HG02885 (cell line): ENCODE results near the gene RHBDD1.
"Not testable (repeated sequence)": the region's sequence is repeated elsewhere in the genome, so short reads cannot be mapped to it uniquely, and the experiment has no call there.

Experiments
- ATAC-seq: cut with Tn5 transposase; IDR thresholded peaks from one replicate; pipeline ENCODE4 v1.9.1; 2021; ENCODE audit warnings: mild to moderate bottlenecking; ENCODE audit not compliant: unreplicated experiment, poor library complexity

Gene RHBDD1

DNA sequence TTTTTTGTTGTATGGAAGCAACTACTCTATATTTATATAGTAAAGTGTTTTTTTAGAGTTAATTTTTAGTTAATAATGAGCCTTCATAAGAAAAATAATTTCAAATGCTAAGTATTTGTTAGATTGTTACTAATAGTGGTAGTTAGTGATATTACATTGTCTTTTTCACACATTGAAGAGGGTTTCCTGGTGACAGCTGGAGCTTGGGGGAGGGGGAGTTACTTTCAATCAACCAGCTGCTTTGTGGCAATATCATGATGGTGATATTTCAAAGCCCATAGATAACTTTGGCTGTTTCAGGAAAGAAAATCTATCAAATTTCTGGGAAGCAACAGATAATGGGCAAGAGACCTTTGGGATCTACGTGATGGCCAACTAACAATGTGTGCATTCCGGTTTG is 4.1 kb downstream of the RHBDD1 start:
- ATAC-seq = no peak

DNA sequence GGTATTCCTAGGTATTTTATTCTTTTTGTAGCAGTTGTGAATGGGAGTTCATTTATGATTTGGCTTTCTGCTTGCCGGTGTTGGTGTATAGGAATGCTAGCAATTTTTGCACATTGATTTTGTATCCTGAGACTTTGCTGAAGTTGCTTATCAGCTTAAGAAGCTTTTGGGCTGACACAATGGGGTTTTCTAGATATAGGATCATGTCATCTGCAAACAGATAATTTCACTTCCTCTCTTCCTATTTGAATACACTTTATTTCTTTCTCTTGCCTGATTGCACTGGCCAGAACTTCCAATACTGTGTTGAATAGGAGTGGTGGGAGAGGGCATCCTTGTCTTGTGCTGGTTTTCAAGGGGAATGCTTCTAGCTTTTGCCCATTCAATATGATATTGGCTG is 7.1 kb downstream of the RHBDD1 start:
- not testable (repeated sequence) for ATAC-seq

DNA sequence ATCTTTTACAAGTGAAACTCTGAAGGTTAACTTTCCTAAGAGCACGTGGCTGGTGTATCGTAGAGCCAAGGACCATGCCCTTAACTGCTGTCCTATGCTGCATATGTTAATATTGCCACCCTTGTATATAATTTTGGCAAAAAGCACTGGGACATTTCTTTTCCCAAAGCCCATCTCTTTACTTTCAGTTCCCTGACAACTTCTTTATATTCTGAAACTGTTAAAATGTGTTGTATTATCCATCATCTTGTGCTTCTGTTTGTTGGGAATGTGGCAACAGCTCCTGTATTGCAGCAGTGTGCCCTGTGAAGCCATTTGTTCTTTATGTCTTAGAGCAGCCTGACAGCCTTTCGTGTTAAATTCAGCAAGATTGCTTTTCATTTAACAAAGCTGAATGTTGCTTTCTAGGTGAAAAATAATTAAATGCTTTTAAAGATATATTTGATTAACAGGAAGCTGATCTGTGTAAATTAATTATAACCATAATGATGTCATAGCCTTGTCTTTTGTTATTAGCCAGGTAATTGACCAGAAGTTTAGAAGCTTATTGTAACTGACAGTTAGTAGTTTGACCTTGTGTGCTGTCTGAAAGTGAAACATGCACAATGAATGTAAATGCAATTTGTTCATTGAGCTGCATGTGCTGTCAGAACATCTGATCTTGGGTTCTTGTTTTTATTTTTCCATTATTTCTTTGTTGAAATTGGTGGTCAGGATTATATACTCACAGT is 9.7 kb downstream of the RHBDD1 start:
- peak; percentile 67 for ATAC-seq

DNA sequence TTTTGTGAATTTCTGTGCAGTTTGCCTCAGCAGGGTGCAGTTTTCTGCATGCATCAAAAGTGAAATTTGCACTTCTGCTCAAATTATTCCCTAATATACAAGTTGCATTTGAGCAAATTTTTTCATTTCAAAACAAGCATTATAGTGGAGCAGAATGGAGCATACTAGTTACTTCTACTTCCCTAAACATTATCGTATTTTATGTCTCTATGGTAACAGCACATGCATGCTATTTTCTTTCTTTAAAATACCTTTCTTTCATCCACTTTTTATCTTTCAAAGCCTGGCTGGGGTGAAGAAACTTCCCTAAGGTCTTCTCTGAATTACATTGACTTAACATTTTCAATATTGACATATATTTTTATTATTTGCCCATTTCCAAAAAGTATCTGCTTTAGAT is 11.2 kb downstream of the RHBDD1 start:
- no peak for ATAC-seq

GRCh38 chr2:226847511-226847910 is 11.7 kb downstream of the RHBDD1 start:
- ATAC-seq = no peak

- ATAC-seq = no peak
Observed at GRCh38 chr2:226849349-226849748, 13.5 kb downstream of the RHBDD1 start.

- ATAC-seq = no peak
Observed at GRCh38 chr2:226850024-226850423, 14.2 kb downstream of the RHBDD1 start.

DNA sequence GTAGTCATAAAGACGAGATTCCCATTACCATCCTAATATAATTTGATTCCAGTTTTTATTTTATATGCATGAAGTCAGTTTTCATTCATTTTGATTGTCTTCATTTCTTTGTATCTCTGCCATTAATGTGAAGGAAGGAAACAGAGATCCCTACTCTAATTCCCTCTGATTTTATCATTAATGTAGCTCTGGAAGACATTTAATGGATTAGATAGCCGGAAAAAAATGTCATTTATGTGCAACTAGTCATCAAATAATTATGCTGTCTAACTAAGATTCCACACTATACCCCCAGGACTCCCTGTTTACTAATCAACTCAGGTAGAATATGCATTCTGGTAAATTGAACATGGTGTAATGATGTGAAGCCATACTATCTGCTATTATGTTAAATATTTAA is 19.9 kb downstream of the RHBDD1 start:
- ATAC-seq = no peak

DNA sequence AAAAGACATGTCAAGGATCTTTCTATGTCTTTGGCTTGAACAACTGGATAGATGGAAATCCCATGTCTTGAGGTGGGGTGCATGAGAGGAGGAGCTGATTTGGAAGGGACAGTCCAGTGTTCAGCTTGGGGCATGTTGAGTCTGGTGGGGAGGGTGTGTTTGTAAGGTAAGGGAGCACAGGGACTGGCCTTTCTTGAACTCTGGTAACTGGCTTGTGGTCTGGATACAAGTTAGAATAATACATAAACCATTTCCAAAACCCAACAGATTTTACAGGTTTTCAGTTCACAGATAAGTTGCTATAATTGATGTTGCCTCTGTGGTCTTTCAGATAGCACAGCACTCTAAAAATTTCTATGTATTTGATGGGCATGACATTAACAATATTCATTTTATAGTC is 24.2 kb downstream of the RHBDD1 start:
- no peak for ATAC-seq

DNA sequence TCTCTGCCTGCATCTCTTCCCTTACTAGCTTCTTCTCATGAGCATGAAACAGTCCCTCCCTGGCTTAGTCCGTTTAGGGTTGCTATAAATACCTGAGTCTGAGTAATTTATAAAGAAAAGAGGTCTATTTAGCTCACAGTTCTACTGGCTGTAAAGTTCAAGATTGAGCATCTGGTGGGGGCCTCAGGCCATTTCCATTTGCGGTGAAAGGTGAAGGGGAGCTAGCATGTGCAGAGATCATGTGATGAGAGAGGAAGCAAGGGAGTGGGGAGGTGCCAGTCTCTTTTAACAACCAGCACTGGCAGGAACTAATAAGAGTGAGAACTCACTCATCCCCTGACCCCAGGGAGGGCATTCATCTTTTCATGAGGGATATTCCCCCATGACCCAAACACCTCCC is 26.8 kb downstream of the RHBDD1 start:
- peak; percentile 77 for ATAC-seq

DNA sequence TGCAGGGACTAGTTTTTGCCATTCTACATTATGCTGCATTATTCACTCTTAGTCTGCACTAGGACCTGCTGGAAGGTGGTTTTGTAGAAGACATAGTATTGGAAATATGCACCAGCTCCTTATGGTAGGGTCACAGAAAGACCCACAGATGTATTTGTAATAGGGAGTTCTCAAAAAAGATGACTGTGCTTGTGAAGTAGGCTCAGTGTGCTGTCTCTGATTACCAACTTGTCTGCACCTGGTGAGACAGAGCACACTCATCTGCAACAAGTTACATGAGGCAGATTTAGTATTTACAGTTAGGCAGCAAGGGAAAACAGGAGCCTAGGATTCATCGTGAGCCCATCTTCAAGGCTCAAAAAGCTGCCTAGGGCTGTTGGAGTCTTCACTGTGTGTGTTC is 29.4 kb downstream of the RHBDD1 start:
- ATAC-seq = no peak

DNA sequence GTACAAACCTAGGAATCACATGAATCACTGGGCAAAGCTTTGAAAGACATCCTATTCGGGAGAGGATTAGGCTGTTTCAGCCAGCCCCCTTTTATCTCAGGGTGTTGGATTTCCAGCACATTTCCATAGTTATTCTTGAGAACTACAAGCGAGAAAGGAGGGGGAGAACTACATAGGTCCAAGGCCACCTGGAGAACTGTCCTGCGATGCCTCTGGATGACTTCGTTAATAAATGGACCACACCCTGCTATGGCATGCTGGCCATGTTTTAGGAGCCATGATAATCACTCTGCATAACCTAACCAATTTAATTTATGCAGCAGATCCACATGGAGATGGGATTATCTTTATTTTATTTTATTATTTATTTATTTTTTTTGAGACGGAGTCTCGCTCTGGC is 29.9 kb downstream of the RHBDD1 start:
- no peak for ATAC-seq

DNA sequence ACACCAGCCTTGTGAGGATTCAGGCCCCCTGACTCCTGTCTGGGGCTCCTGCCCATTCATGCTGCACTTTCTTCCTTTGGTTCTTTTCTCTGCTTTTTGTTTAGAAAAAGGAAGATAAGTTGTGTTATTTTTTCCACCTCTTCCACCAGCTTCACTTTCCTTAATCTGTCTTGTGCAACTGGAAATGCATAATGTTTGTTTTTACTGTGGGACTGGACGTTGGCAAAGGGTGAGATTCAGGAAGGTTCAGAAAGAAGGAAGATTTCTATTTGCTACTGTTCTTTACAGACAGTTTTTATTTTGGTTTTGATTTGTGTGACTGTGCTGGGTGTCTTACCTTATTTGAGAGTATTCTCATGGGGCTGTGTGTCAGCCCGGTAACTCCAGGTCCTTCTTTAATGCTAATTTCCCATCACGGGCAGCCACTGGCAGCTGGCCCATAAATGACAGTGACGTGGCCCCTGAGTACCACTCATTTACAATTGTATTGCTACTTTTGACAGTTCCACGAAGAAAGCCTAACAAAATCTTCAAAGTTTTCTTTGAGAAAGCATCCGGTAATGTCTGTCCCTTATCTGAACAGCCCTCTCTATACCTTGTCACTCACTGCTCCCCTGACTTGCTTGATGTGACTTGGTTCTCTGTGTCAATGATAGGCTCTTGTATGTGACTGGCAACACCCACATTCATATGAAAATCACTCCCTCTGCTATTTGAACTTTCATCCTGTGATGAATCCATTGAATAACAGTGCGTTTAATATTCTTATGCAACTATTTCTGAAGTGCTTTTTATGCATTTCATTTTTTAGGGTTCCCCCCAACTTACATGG is 32.7 kb downstream of the RHBDD1 start:
- no peak for ATAC-seq

DNA sequence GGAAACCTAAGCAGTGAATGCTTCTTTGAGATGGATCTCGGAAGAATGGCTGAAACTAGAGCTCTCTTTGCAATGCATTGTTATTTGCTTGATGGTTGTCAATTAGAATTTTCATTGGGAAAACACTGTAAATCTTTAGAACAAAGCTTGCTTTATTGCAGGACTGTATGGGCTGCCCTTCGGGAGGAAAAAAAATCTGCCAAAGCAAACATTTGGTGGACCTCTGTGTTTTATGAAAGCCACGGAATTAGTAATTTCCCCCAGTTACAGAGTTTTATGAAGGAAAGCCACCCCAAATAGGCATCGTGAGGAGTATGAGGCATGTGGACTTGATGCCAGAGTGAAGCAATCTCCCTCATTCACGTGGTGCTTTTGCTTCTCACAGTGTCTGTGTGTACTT is 33.5 kb downstream of the RHBDD1 start:
- no peak for ATAC-seq

GRCh38 chr2:226873051-226873620 is 37.3 kb downstream of the RHBDD1 start:
- ATAC-seq = peak; percentile 65

- ATAC-seq = no peak
Observed at GRCh38 chr2:226873826-226874225, 38.0 kb downstream of the RHBDD1 start.

DNA sequence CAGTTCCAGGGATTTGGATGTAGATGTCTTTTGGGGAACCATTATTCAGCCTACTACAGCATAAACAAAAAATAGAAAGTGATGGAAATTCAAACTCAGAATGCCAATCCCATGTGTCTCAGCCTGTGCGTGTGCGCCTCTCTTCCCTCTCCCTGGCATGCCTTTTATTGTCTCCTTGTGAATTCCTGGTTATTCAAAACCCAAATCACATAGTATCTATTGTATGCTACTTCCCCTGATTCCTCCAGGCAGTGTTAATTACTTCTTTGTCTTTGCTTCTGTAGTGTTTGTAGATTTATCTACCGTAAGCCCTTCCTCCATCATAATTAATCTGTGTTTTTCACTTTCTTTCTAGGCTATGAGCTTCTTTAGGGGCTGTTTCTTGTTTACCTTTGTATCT is 38.9 kb downstream of the RHBDD1 start:
- no peak for ATAC-seq

- ATAC-seq = no peak
Observed at GRCh38 chr2:226875438-226876225, 39.8 kb downstream of the RHBDD1 start.

DNA sequence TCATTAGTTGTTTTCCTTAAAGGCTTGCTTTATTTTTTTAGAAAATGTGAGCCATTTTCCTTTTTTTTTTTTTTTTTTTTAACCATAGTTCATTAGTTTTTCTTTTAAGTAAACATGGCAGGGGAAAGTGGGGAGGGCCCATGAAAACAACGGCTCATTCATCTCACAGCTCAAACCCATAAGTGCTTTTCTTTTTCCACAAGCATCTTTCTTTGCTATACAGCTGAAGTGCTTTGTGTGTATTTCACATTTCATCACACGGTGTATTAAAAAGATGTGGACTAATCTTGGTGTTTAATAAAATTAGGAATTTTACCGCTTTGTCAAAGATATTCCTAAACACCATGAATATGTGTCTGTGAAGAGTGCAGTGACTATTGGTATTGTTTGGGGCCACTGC is 41.6 kb downstream of the RHBDD1 start:
- ATAC-seq = no peak

GRCh38 chr2:226881287-226881686 is 45.4 kb downstream of the RHBDD1 start:
- no peak for ATAC-seq

GRCh38 chr2:226882606-226883005 is 46.8 kb downstream of the RHBDD1 start:
- ATAC-seq = no peak
